ENCODE measurements around the gene SNAPC2. TPM values are rescaled to one million over a fixed set of nuclear protein-coding genes. Genes with fewer than 3 reads are reported as not detected.

Gene SNAPC2
- total RNA-seq, 1 donor from 2014 or later: 30.5 TPM

GRCh38 chr19:7894612-7895309 is 25.4 kb upstream of the SNAPC2 start:
- no peaks in the 10 kb centered on the region for H3K9me3 ChIP-seq
- no peak overlapping the region for H3K27ac ChIP-seq
- no peaks in the 10 kb centered on the region for H3K27me3 ChIP-seq
- no peaks in the 10 kb centered on the region for H3K4me1 ChIP-seq
- H3K36me3 ChIP-seq: no peaks in the 10 kb centered on the region
- intact Hi-C loops (cut with DNase I): no loop called here
- no peak for TF ChIP-seq CTCF (IDR thresholded peaks at IDR 0.05)
- DNase-seq (ENCODE audit: low spot score in 2 of 2): no peak
- H3K4me3 ChIP-seq: no peak overlapping the region

- H3K27ac ChIP-seq: no peak overlapping the region
- H3K36me3 ChIP-seq: no peaks in the 10 kb centered on the region
- TF ChIP-seq CTCF (IDR thresholded peaks at IDR 0.05): no peak
- intact Hi-C loops (cut with DNase I): no loop called here
- DNase-seq (ENCODE audit: low spot score in 2 of 2): no peak
- no peaks in the 10 kb centered on the region for H3K4me1 ChIP-seq
- H3K27me3 ChIP-seq: no peaks in the 10 kb centered on the region
- no peaks in the 10 kb centered on the region for H3K9me3 ChIP-seq
- no peak overlapping the region for H3K4me3 ChIP-seq
Observed at GRCh38 chr19:7895565-7895964, 24.6 kb upstream of the SNAPC2 start.

GRCh38 chr19:7897292-7897691 is 22.8 kb upstream of the SNAPC2 start:
- no peak for DNase-seq (ENCODE audit: low spot score in 2 of 2)
- Histone ChIP-seq H3K36me3 (no peaks in the 10 kb centered on the region), H3K27ac (no peak overlapping the region), H3K4me1 (no peaks in the 10 kb centered on the region), H3K4me3 (no peak overlapping the region), H3K9me3 (no peaks in the 10 kb centered on the region), H3K27me3 (no peaks in the 10 kb centered on the region)
- no peak for TF ChIP-seq CTCF (IDR thresholded peaks at IDR 0.05)
- intact Hi-C loops (cut with DNase I): no loop called here

GRCh38 chr19:7898967-7899366 is 21.2 kb upstream of the SNAPC2 start:
- DNase-seq (ENCODE audit: low spot score in 2 of 2): no peak
- peaks cover 0 to 7% of the 10 kb centered on the region in 2 donors for H3K4me1 ChIP-seq
- intact Hi-C loops (cut with DNase I): no loop called here
- H3K9me3 ChIP-seq: no peaks in the 10 kb centered on the region
- no peaks in the 10 kb centered on the region for H3K36me3 ChIP-seq
- no peak overlapping the region for H3K27ac ChIP-seq
- no peak overlapping the region for H3K4me3 ChIP-seq
- no peak for TF ChIP-seq CTCF (IDR thresholded peaks at IDR 0.05)
- H3K27me3 ChIP-seq: no peaks in the 10 kb centered on the region

- no peak for DNase-seq (ENCODE audit: low spot score in 2 of 2)
Observed at GRCh38 chr19:7899751-7900378, 20.3 kb upstream of the SNAPC2 start.

More at GRCh38 chr19:7899751-7900378, 20.3 kb upstream of the SNAPC2 start:
- Histone ChIP-seq H3K9me3 (no peaks in the 10 kb centered on the region), H3K4me3 (no peak overlapping the region), H3K27me3 (no peaks in the 10 kb centered on the region), H3K27ac (no peak overlapping the region), H3K36me3 (no peaks in the 10 kb centered on the region), H3K4me1 (peaks cover 4 to 12% of the 10 kb centered on the region in 2 donors)
- intact Hi-C loops (cut with DNase I): no loop called here
- no peak for TF ChIP-seq CTCF (IDR thresholded peaks at IDR 0.05)
